Iris pigment epithelial cell (primary cell): ENCODE data around the gene UVSSA.
"Not testable (repeated sequence)": the region's sequence is repeated elsewhere in the genome, so short reads cannot be mapped to it uniquely, and the experiment has no call there.

ENCODE experiments used
- DNase-seq: peaks from one replicate; pipeline ENCODE4 v3.0.0-alpha.2; 2011; ENCODE audit warnings: low read depth

UVSSA gene

GRCh38 chr4:1364217-1364616, 17.2 kb downstream of the UVSSA start:
- DNase-seq: no peak

DNA sequence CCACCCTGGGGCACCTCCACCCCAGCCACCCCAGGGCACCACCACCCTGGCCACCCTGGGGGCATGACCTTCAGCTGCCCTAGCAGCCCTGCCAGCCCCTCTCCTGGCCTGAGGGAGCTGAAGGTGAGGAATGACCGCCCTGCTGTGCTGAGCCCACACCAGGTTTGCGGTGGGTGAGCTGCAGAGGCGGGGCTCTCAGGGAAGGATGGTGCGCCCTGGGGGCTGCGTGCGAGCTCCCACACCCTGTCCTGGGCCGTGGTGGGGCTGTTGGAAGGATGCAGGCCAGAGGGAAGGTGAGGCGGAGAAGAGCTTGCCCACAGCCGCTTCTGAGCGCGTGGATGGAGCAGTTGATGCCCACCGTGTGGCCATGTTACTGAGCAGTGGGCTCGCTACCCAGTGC, 17.7 kb downstream of the UVSSA start:
- no peak for DNase-seq

- DNase-seq: no peak
Observed at GRCh38 chr4:1365271-1366178, 18.5 kb downstream of the UVSSA start.

DNA sequence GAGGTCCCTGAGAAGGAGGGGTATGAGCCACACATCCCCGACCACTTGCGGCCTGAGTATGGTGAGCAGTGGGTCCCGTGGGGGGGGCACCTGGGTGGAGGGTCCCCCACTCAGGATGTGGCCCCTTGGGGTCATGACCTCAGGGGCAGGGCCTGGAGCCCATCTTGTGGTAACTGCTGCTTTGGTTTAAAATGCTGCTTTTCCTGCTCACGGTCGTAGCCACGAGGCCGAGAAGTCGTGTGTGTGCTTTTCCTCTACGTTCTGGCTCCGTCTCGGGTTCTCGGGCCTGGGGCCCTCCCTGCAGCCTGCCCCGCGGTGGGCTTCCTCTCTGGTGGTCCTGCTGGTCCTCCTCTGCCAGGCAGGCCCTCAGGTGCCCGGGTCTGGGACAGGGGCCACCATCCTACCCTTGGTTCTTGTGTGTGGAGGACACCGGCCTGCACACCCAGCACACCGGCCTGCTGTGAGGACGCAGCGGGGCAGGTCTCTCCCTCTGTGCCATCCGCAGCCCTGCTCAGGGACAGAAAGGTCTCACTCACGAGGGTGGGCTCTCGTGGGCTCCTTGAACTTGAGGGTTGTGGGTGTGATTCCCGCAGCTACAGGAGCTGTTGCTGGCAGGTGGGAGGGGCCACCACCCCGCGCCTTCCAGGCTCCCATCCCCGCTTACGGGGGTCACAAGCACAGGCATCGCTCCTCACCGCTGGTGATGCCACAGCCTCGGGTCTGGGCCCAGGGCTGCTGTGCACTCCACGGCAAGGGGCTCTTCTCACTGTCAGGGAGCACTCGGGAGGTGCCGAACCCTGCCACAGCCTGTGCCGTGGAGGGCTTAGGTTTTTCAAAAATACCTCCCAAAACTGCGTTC, 19.6 kb downstream of the UVSSA start:
- DNase-seq: no peak

DNA sequence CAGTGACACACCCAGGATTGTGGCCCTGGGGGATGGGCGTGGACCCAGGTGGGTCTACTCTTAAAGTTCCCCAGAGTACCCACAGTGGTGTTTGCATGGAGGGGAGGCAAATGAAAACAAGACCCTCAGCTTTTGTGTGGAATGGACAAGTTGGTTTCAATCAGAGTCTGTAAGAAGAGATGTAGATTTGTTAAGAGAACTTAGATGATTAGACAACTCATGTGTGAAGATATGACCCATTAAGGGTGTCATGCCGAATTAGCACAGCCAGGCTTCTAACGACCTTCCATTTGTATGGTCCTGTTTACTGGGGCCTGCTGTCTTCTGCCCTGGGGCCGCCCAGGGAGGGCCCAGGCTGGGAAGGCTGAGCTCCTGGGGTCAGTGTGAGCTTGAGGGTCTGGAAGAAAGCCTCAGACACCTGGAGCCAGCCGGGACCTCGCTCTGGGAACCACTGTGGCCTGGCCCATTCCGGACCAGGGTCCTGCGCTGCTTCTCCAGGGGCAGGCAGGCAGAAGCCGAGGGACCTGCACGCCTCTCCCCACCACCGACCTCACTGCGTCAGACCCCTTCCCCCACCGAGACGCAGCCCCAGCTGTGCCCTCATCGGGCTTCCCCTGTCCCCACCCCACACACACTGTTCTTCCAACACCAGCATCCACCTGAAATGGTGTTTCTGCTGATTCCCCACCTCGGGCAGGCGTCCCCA, 20.4 kb downstream of the UVSSA start:
- no peak for DNase-seq

DNA sequence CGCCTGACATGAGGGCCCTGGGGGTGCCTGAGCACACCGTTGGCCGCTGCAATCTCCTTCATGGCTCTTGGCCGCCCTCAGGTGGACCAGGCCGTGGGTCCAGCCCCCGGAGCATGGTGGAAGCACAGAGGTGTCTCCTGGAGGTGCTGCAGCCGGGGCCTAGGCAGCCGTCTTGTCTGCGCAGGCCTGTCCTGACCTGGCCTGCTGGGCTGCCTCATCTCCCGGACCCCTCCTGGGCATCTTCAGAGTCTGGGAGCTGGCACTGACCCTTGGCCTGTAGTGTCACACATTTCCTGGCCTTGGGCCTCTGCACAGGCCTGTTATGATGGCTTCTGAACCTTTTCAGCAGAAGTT, 20.9 kb downstream of the UVSSA start:
- DNase-seq: no peak

- DNase-seq: no peak
Observed at GRCh38 chr4:1368421-1369090, 21.5 kb downstream of the UVSSA start.

DNA sequence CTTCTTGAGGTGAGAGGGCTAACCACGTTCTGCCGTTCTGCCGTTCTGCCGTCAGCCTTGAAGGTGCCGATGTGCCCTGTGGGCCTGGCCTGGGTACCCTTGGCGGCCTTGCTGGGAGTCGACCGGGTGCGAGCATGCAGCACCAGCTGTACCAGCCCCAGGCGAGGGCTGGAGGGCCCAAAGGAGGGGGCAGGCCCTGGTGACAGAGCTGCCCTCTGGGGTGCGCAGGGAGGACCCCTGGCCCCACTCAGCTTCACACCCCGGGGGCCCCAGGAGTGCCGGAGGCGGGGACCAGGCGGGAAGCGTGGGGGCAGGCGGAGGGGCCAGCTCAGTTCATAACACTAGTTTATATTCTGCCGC, 22.1 kb downstream of the UVSSA start:
- no peak for DNase-seq

- DNase-seq: no peak
Observed at GRCh38 chr4:1369479-1370079, 22.6 kb downstream of the UVSSA start.

GRCh38 chr4:1370321-1371124, 23.5 kb downstream of the UVSSA start:
- no peak for DNase-seq

DNA sequence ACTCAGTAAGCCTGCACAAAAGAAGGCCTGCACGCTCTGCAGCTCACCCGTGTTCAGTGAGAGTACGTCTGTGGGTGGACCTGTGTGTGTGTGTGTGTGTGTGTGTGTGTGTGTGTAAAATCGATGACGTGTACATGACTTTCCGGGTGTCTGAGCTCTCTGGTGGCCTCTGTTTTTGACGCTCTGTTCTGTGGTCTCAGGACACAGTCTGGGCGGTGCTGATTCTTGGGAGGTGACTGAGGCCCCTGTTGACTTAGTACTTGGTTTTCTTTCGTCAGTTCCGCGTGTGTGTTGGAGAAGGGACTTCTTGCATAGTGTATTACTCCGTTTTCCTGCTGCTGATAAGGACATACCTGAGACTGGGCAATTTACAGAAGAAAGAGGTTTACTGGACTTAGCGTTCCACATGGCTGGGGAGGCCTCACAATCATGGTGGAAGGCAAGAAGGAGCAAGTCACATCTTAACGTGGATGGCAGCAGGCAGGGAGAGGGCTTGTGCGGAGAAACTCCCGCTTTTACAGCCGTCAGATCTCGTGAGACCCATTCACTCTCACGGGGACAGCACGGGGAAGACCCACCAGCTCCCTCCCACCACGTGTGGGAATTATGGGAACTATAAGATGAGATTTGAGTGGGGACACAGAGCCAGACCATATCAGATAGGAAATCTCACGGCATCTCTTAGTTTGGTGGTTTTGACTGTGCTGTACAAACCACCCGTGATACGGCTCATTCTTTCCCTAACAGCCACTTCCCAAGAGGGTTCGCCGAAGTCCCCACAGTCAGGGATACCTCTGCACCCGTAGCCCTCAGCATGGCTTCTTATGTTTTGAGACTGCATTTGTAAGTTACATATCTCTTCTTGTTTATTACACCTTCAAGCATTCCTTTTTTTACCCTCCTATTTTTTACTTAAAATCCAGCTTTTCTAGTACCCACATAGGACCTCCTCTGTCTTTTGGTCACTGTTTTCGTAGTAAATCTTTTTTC, 24.5 kb downstream of the UVSSA start:
- no peak for DNase-seq

DNA sequence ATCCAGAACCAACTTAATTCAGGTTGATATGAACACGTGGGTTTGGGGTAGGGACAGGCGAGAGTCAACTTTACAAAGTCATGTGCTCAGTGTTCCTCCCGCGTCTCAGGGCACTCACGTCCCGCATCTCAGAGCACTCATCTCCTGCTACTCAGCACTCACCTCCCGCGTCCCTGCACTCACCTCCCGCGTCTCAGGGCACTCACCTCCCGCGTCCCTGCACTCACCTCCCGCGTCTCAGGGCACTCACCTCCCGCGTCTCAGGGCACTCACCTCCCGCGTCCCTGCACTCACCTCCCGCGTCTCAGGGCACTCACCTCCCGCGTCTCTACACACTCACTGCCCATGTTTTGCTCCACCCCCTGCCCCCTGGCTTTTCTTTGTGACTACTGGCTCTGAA, 25.6 kb downstream of the UVSSA start:
- not testable (repeated sequence) for DNase-seq

- no peak for DNase-seq
Observed at GRCh38 chr4:1373892-1374705, 27.1 kb downstream of the UVSSA start.

DNA sequence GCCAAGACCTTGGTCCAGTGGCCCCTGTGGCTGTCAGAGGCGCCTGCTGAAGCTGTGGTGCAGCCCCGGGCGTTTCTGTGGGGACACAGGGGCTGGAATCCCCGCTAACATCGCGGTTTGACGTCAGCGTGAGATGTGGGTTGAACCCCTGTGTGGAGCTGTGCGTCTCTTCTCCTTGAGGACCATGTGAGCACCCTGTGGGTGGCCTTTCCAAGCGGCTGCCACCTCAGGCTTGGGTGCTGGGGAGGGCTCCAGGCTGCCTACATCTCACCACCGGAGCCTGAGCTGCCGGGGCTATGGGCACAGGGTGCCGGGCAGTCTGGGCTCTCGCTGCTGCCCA, 27.7 kb downstream of the UVSSA start:
- no peak for DNase-seq

DNA sequence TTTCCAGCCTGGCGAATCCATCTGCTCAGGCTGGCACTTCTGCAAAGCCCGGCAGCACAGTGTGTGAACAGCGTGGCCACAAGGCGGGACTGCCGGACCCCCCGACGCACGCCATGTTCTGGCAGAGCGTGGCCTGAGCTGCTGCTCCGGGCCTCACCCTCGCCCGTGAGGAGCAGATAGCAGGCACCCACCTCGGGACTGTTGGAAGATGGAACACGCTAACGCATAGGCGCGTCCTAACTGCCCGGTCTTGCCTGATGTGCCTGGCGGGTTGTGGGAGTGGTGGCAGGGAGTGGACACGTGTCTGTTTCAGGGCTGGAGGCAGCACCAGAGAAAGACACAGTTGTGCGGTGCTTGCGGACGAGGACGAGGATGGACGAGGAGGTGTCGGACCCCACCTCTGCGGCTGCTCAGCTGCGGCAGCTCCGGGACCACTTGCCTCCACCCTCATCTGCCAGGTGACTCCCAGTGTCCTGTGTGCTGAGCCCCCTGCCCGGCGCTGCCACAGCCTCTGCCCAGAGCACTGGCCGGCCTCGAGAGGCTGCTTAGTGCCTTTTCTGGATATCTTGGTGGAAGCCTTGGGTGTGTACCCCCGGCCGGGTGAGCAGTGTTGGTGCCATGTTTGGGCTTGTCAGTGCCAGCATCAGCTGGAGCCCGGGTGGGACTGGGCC, 28.2 kb downstream of the UVSSA start:
- DNase-seq: no peak

DNA sequence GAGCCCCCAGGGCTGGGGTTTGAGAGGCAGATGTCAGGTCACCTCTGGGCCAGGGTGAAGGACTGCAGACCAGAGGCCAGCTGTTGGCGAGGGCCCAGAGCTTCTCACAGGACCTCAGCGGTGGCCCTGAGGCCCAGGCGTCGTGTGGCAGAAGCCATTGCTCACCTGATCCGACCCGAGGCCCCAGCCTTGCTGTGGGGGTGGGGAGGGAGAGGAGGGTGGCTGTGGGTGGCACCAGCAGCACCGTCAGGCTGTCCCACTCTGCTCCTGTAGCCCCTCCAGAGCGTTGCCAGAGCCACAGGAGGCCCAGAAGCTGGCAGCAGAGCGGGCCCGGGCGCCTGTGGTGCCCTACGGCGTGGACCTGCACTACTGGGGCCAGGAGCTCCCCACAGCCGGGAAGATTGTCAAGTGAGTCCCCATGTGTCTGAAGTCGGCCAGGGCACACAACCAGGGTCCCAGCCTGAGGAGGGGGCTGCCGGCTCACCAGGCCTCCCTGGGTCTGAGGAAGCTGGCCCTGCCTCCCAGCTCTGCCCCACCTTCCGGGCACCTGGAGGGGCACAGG, 28.8 kb downstream of the UVSSA start:
- DNase-seq: no peak

- no peak for DNase-seq
Observed at GRCh38 chr4:1376391-1376840, 29.4 kb downstream of the UVSSA start.
